PC-3 (cell line): ENCODE data around the gene TMEM231.

Experiments
- EZH2 ChIP-seq: fragments of 300-600 bp; sonication (generic); IDR thresholded peaks from one replicate; pipeline ENCODE4 v1.6.1; 2017; ENCODE audit warnings: antibody characterized with exemption, mild to moderate bottlenecking, low read length; ENCODE audit not compliant: unreplicated experiment
- EZH2phosphoT487 ChIP-seq: fragments of 300-600 bp; sonication (generic); IDR thresholded peaks from 2 replicates; pipeline ENCODE4 v1.6.1; 2018; ENCODE audit warnings: mild to moderate bottlenecking, antibody characterized with exemption, low read length, borderline replicate concordance
- TF ChIP-seq, protein P1 (sequence below): fragments of 300-600 bp; sonication (generic); conservative IDR thresholded peaks from 2 replicates; pipeline ENCODE4 v1.5.1; 2017; ENCODE audit warnings: antibody characterized with exemption, low read depth, mild to moderate bottlenecking, low read length

DNA sequence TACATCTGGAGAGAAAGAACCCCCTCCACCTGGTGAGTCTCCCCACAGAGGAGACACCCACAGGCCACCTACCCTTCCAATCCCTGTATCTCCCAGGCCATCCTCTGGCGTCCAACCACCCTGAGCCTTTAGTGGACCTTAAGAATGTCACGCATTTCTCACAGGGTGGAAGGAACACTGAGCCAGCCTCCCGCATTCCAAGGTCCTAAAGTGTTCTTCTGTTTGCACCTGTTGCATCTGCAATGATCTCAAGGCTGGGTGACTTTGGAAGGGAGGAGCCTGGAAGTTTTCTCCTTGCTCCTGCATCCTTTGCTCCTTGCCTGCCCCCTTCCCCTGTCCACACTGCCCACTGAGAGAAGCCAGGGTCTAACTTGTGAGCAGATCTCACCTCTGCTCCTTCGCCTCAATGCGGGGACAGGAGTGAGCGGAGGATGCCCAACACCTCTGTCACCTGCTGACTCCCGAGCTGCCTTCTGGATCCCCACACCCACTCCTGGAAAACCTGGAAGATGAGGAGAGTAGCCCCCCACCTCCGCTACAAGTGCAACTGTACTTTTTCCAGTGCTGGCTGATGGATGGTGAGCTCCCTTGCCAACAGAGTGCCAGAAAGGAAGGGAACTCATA lies 23.8 kb downstream of the TMEM231 start:
- TF ChIP-seq, protein P1, sequence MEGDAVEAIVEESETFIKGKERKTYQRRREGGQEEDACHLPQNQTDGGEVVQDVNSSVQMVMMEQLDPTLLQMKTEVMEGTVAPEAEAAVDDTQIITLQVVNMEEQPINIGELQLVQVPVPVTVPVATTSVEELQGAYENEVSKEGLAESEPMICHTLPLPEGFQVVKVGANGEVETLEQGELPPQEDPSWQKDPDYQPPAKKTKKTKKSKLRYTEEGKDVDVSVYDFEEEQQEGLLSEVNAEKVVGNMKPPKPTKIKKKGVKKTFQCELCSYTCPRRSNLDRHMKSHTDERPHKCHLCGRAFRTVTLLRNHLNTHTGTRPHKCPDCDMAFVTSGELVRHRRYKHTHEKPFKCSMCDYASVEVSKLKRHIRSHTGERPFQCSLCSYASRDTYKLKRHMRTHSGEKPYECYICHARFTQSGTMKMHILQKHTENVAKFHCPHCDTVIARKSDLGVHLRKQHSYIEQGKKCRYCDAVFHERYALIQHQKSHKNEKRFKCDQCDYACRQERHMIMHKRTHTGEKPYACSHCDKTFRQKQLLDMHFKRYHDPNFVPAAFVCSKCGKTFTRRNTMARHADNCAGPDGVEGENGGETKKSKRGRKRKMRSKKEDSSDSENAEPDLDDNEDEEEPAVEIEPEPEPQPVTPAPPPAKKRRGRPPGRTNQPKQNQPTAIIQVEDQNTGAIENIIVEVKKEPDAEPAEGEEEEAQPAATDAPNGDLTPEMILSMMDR: no peak
- TF ChIP-seq EZH2 (no peak), EZH2phosphoT487 (no peak)
